Activated naive CD4-positive, alpha-beta T cell treated with Interleukin-2 at 50 U/mL for 16 hours (primary cell): ENCODE results near the gene TRPC4.
"Not testable (repeated sequence)": the region's sequence is repeated elsewhere in the genome, so short reads cannot be mapped to it uniquely, and the experiment has no call there.

Experiments
- DNase-seq: peaks from one replicate; pipeline ENCODE4 v3.0.0-alpha.2; 2020

Gene TRPC4

GRCh38 chr13:37597477-37598025, 272.0 kb downstream of the TRPC4 start:
- DNase-seq, result no peak

- DNase-seq, result no peak
These were observed 272.8 kb downstream of the TRPC4 start for GRCh38 chr13:37596805-37597204.

GRCh38 chr13:37595162-37595561, 274.4 kb downstream of the TRPC4 start:
- no peak for DNase-seq

- no peak for DNase-seq
These were observed 275.0 kb downstream of the TRPC4 start for GRCh38 chr13:37594550-37594949.

- not testable (repeated sequence) for DNase-seq
These were observed 280.2 kb downstream of the TRPC4 start for GRCh38 chr13:37589381-37589780.

- DNase-seq, result no peak
These were observed 282.3 kb downstream of the TRPC4 start for GRCh38 chr13:37587236-37587635.
